GM13977 (cell line): ENCODE results near the gene UIMC1.

Source experiments
- DNase-seq: peaks from one replicate; pipeline ENCODE4 v3.0.0; 2012; ENCODE audit warnings: low spot score
- CTCF ChIP-seq: IDR thresholded peaks from 2 replicates; pipeline ENCODE4 v1.5.1; 2012; ENCODE audit warnings: mild to moderate bottlenecking, control low read depth; ENCODE audit not compliant: insufficient read depth; ENCODE audit errors: extremely low read depth, missing control alignments
- in situ Hi-C: fragments of 300-500 bp; cut with MboI; formaldehyde crosslinking; loops from one replicate; pipeline ENCODE4 v1.12.0; 2022; ENCODE audit warnings: low sequenced_read_pairs, low pct_unique_long_range_greater_than_20kb, mixed read lengths, inconsistent platforms; ENCODE audit not compliant: unreplicated experiment

UIMC1 gene

GRCh38 chr5:176866707-176867310 is 139.8 kb downstream of the UIMC1 start:
- in situ Hi-C loops: no loop called here
- no peak for DNase-seq
- TF ChIP-seq CTCF: no peak

- no peak for DNase-seq
- in situ Hi-C loops: no loop called here
- TF ChIP-seq CTCF: no peak
Measured at GRCh38 chr5:176865964-176866363, 140.6 kb downstream of the UIMC1 start.

- DNase-seq: no peak
- in situ Hi-C loops: no loop called here
- no peak for TF ChIP-seq CTCF
Measured at GRCh38 chr5:176864755-176865154, 141.8 kb downstream of the UIMC1 start.

GRCh38 chr5:176863765-176864098 is 142.8 kb downstream of the UIMC1 start:
- in situ Hi-C loops: no loop called here
- TF ChIP-seq CTCF: no peak
- no peak for DNase-seq

GRCh38 chr5:176863041-176863764 is 143.4 kb downstream of the UIMC1 start:
- TF ChIP-seq CTCF: no peak
- no peak for DNase-seq
- in situ Hi-C loops: no loop called here

GRCh38 chr5:176862330-176862995 is 144.1 kb downstream of the UIMC1 start:
- no peak for TF ChIP-seq CTCF
- no peak for DNase-seq
- in situ Hi-C loops: no loop called here
